GM19240 (cell line): ENCODE measurements around the gene SBK2.
"Not testable (repeated sequence)": the region's sequence is repeated elsewhere in the genome, so short reads cannot be mapped to it uniquely, and the experiment has no call there.

Experiments
- DNase-seq: peaks from one replicate; pipeline ENCODE4 v3.0.0; 2011; ENCODE audit warnings: low spot score; ENCODE audit not compliant: insufficient read length

Gene SBK2

GRCh38 chr19:55535965-55536350 lies 975 bp downstream of the SBK2 start:
- no peak for DNase-seq

DNA sequence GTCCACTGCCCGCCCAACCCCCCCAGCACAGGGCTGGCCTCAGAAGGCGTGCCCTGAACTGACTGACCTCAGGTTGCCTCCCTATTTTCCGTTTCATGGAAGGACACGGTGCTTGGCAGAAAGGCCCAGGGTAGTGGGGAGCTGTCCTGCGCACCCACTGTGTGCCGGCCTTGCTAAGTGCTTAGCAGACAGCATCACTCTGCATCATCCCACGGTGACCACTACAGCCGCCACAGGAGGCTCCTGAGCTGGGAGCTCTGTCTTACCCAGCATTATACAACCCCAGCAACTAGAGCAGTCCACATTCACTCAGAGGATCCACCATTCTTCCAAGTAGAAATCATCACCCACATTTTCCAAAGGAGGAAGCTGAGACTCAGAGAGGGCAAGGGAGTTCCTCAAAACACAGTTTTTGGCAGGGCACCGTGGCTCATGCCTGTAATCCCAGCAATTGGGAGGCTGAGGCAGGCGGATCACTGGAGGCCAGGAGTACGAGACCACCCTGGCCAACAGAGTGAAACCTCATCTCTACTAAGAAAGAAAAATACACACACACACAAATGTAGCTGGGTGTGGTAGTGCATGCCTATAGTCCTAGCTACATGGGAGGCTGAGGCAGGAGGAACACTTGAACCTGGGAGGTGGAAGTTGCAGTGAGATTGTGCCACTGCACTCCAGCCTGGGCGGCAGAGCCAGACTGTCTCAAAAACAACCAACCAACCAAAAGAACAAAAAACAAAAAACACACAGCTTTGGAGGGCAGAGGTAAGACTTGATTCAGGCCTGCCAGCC lies 1.6 kb downstream of the SBK2 start:
- DNase-seq, result no peak

- DNase-seq, result not testable (repeated sequence)
Measured at GRCh38 chr19:55534280-55534679, 2.7 kb downstream of the SBK2 start.

DNA sequence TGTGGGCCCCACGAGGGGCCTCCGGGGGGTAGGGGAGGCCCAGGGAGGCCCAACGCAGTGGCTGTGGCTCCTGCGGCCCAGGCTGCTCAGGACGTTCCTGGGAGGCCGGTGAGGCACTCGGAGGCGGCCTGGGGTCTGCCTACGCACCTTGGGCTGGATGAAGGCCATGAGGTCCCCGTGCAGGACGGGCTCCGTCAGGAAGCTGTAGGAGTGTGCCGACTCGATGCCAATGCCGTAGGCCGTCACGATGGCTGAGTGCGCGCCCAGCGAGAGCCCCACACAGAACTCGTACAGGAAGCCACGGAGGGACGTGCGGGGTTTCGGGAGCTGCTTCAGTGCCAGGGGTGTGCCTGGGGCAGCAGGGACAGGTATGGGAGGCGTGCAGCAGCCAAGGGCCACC lies 5.9 kb downstream of the SBK2 start:
- no peak for DNase-seq

DNA sequence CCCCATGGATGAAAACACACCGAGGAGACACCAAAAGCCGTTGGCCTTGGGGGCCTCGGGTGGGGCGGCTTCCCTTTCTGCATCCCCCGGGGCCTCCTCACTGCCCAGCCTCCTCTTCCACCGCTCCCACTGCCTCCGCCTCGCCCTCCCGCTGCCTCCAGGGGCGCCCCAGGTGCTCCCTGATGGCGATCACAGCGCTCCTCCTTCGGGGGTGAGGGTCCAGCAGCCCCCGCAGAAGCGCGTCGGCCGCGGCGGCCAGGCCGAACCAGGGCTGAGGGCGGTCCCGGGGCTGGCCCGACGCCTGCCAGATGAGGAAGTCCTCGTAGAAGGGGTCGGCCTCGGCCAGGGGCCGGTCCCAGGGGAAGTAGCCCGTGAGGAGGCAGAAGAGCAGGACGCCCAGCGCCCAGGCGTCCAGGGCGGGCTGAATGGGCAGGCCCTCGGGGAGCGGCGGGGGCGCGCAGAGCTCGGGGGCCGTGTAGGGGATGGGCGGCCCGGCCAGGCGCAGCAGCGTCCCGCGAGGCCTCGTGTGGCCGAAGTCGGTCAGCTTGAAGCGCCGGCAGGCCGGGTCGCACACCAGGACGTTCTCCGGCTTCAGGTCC lies 7.2 kb downstream of the SBK2 start:
- DNase-seq, result no peak

- DNase-seq, result no peak
Measured at GRCh38 chr19:55528030-55528803, 8.7 kb downstream of the SBK2 start.

DNA sequence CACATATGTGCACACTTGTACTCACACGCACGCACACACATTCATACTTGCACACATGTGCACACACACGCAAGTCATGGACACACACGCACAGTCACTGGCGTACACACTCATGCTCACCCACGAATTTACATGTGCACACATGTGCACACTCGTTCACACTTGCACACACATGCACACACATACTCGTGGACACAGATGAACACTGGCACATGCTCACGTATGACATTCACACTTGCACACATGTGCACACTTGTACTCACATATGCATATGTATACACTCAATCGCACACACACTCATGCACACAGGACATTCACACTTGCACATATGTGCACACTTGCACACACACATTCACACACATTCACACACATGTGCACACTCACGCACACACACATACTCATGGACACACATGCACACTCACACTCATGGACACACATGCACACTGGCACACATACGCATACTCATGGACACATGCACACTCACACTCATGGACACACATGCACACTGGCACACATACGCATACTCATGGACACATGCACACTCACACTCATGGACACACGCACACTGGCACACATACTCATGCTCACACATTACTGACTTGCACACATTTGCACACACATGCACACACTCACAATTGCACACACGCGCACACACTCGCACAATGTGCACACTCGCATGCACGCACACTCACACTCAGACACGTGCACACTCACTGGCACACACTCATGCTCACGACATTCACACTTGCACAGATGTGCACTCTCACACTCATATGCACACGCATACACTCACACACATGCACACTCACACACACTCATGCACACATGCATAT lies 9.5 kb downstream of the SBK2 start:
- DNase-seq, result no peak

DNA sequence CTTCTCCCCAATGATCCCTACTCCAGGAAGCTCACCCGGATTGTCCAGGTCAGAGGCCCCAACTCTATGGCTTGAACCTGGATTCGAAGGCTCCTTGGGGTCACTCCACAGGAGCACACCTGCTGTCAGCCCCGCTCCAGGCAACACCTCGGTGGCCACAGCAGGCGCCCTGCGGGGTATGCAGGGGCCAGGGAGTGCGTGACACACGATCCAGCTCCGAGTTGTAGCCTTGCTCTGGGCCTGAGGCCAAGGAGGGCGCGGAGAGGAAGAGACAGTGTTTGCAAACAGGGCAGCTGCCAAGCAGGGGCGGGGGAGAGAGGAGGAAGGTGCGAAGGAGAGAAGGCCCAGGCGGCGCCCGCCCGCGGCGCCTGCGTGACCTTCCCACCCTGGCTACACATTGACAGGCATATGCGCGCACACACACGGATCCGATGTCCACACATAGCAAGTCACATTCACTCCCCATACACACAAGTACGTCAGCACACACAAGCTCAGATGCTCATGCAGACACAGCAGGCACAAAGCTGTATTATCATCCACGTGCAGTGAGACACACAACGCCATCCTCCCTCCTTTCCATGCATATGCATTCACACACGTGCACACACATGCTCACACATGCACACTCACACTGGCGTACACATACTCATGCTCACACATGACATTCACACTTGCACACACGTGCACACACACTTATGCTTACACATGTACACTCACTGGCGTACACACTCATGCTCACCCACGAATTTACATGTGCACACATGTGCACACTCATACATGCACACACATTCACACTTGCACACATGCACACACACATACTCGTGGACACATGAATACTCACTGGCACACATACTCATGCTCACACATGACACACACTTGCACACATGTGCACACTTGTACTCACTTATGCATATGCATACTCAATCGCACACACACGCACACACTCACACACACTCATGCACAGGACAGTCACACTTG lies 10.4 kb downstream of the SBK2 start:
- no peak for DNase-seq

- no peak for DNase-seq
Measured at GRCh38 chr19:55525289-55526101, 11.4 kb downstream of the SBK2 start.

- no peak for DNase-seq
Measured at GRCh38 chr19:55520691-55521292, 16.1 kb downstream of the SBK2 start.

GRCh38 chr19:55519451-55520311 lies 17.3 kb downstream of the SBK2 start:
- DNase-seq, result no peak

GRCh38 chr19:55516878-55517620 lies 19.9 kb downstream of the SBK2 start:
- DNase-seq, result peak; percentile 100

DNA sequence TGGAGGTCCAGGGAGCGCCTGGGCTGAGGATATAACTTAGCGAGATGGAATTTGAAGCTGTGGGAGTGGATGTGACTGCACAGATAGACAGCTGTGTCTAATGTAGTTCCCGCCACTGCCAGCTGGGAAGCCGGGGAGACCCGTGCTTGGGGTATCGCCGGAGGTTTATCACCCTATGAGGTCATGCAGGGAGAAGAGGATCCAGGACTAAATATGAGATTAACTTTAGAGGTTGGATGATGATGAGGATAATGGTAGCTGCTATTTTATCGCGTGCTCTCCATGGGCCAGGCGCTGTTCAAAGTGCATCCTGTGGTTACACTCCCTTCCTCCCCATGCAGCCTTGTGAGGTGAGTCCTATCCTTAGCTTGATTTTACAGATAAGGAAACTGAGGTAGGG lies 28.8 kb downstream of the SBK2 start:
- DNase-seq, result no peak

- DNase-seq, result no peak
Measured at GRCh38 chr19:55504981-55505380, 32.0 kb downstream of the SBK2 start.

- DNase-seq, result no peak
Measured at GRCh38 chr19:55504252-55504603, 32.7 kb downstream of the SBK2 start.

- DNase-seq, result peak; percentile 97
Measured at GRCh38 chr19:55503502-55504251, 33.3 kb downstream of the SBK2 start.

GRCh38 chr19:55503157-55503501 lies 33.8 kb downstream of the SBK2 start:
- DNase-seq, result no peak
